Stimulated activated CD4-positive, alpha-beta T cell treated with anti-CD3 and anti-CD28 coated beads, Interleukin-2, amount 100 ng/mL, for 48 hours (primary cell): ENCODE data around the gene GGT6.

Experiments used
- DNase-seq, 2 donors: peaks; one replicate each; pipeline ENCODE4 v3.0.0-alpha.2; 2020

GGT6 gene

GRCh38 chr17:4536742-4537411 is 23.5 kb downstream of the GGT6 start:
- DNase-seq = no peak

DNA sequence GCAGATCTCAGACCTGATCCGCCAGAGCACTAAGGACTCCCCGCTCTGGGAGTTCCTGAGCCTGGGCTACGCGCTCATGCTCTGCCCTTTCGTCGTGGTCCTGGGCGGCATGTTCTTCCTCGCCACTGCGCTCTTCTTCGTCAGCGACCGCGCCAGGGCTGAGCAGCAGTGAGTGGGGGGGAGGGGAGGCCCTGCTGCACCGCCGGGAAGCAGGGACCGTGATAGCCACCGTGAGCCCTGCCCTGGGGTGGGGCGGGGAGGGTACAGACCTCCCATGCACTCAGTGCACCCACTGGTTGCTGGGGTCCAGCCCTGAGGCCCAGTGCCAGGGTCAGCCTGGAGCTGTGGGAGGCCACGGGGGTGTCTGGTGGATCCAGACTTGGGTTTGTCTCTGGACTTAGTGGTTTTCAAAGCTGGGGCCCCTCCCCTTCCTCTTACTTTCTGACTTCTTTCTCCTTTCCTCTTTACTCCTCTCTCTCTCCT is 24.1 kb downstream of the GGT6 start:
- no peak for DNase-seq

DNA sequence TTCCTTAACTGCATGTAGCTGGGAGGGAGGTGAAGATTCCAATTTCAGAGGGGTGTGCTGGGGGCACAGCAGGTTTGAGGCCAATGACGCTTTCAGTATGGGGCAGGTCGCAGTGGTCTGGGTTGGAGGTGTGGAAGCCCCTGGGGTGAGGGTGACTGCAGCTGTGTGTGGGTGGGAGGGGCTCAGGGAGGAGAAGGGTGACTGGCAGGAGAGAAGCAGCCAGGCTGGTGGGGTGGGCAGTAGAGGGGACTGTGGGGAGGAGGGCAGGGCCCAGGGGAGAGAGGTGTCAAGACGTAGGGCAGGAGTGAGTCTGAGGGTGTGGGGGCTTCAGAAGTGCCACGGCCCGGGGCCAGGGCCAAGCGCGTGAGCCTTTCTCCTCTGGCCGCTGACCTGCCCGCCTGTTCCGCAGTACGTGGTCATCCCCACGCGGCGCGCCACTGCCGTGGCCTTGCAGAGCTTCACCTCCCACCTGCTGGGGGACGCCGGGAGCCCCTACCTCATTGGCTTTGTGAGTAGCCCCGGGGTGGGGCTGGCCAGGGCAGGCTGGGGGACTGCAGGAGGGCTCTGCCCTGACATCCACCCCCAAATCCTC is 24.6 kb downstream of the GGT6 start:
- no peak for DNase-seq

- no peak for DNase-seq
These were observed 25.3 kb downstream of the GGT6 start for GRCh38 chr17:4534928-4535666.

GRCh38 chr17:4534515-4534914 is 25.9 kb downstream of the GGT6 start:
- DNase-seq = no peak

DNA sequence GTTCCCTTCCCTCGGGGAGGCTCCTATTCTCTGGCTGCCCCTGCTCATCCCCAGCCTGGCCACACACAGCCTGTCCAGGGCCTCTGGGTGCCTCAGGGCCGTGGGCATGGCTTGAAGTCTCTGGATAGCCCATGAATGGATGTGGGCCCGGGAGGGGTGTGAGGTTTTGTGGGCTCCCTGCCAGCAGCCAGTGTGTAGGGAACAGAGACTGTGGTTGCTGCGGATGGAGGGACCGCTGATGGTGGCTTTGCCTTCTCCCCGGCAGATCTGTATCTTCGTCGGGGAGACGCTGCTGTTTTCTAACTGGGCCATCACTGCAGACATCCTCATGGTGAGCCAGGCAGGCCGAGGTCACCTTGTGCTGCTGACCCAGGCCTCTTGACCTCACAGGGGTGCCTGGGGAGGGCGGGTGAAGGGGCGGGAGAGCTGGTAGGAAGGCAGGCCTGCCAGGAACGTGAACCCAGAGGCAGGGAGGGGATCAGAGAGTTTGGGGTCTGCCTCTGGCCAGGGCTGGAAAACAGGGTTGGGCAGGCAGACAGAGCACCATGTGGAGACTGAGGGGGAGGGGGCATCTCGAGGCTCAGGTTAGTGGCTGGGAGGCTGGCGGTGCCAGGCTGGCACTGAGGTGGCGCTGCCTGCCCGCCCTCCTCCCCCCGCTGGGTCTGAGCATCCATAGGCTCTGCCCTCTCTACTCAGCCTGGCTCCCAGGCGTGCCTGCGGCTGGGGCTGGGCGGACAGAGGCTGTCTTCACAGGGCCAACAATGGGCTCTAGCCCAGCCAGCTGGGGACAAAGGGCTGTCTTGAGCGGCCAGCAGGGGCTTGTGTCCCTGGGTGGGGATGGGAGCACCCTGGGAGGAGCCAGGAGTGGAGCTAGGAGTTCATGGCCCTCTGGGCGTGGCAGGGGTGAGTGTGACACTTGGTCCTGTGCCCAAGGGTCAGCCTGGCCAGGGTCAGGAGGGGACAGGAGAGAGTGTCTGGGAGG is 26.6 kb downstream of the GGT6 start:
- DNase-seq = no peak

DNA sequence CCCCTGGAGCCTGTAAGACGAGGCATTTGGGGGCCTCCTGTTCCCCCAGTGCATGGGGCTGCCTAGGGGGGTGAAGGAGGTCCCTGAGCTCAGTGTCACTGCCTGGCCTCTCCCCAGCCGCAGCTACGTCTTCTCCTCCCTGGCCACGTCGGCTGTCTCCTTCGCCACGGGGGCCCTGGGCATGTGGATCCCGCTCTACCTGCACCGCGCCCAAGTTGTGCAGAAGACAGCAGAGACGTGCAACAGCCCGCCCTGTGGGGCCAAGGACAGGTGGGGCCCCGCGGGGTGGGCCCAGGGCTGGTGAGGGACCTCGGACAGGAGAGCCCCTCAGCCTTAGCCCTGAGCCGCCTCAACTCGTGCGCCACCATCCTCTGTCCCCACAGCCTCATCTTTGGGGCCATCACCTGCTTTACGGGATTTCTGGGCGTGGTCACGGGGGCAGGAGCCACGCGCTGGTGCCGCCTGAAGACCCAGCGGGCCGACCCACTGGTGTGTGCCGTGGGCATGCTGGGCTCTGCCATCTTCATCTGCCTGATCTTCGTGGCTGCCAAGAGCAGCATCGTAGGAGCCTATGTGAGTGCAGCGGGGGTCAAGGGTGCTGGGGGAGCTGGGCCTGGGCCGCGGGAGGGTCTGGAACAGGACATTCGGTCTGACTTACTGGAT is 27.4 kb downstream of the GGT6 start:
- no peak for DNase-seq

DNA sequence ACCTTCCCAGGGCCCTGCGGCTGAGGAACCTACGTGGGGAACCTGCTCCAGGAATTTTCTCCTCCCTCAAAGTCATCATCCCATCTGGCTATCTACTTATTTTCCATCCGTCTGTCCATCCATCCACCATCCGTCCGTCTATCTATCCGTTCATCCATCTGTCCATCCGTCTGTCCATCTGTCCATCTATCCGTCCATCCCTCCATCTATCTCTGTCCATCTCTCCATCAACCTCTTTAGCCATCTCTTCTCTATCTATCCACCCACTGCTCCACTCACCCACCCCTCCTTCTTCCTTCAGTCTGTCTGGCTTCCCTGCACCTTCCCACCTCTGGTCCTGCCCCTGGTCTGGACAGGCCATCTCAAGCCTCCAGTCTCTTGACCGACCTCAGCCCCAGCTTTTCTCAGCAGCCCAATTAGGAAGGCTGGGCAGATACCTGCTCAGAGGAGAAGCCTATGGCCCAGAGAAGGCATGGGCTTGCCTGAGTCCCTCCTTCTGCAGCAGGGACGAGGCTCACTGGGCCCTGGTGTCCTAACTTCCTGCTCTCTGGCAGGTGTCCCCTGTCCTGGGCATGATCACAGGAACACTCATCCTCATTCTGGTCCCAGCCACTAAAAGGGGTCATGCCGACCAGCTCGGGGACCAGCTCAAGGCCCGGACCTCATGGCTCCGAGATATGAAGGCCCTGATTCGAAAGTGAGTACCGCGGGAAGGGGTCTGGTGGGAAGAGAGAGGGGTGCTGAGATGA is 28.2 kb downstream of the GGT6 start:
- DNase-seq = no peak

- DNase-seq = no peak
These were observed 29.3 kb downstream of the GGT6 start for GRCh38 chr17:4530799-4531730.

DNA sequence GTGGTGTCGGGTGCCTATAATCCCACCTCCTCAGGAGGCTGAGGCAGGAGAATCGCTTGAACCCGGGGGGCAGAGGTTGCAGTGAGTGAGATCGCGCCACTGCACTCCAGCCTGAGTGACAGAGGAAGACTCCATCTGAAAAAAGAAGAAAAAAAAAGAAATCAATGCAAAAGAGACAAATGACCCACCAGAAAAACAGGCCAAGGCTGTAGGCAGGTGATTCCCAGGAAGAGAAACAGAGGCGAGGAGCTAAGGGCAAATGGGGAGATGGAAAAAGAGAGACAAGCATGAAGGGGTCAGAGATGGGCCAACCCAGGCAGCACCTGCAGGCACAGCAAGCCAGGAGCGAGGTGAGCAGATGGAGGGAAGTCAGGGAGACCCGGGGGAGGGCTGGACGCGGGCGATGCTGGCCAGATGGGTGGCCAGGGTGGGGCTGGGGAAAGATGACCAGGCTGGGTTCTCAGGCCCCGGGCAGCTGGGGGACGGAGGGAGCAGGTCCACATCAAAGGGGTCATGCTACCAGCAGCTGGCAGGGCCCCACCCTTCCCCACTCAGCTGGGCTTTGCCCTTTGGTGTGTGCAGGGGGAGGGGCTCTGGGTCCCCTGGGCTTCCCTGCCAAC is 30.7 kb downstream of the GGT6 start:
- DNase-seq = no peak

GRCh38 chr17:4527566-4528125 is 32.7 kb downstream of the GGT6 start:
- DNase-seq = no peak

GRCh38 chr17:4527134-4527533 is 33.2 kb downstream of the GGT6 start:
- no peak for DNase-seq

DNA sequence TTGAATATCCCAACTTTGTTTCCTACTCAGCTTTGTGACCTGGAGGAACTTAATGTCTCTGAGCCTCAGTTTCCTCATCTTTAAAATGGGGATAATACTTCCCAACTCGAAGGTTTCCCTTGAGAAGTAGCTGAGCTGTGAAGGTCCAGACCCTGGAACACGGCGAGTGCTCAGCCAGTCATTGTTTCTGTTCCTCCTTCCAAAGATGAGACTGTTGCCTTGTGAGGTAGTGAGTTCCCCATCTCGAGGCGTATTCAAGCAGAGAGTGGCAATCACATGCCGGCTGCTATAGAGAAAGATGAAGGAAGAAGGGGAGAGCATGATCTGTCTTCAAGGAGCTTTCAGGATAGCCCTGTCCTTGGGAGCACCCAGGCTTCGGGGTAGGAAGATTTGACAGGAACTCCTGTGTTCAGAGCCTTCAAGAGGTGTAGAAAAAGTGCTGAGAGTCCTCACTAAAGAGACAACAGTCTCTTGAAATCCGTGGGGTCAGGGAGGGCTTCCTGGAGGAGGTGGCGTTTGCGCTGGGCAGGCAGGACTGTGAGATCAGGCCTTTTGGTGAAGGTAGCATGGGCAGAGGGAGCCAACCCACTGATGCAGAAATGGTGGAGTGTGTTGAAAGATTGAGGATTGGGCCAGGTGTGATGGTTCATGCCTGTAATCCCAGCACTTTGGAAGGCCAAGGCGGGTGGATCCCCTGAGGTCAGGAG is 34.5 kb downstream of the GGT6 start:
- no peak for DNase-seq

DNA sequence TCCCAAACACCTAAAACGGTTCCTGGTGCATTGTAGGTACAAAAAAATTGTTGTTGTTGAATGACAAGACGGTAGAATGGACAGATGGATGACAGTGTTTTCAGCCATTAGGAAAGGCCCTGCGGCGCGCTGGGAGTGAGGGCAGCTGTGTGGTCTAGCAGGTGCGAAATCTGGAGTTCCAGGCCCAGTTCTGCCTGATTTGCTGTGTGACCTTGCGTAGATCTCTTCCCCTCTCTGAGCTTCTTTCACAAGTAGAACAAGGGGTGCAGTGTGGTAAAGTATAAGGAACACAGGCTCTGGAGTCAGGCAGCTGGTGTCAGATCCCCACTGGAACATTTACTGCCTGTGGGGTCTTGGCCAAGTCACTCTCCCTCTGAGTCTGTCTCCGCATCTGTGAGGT is 36.4 kb downstream of the GGT6 start:
- no peak for DNase-seq

- no peak for DNase-seq
These were observed 37.7 kb downstream of the GGT6 start for GRCh38 chr17:4522661-4523060.

GRCh38 chr17:4520894-4521600 is 39.3 kb downstream of the GGT6 start:
- DNase-seq = no peak

DNA sequence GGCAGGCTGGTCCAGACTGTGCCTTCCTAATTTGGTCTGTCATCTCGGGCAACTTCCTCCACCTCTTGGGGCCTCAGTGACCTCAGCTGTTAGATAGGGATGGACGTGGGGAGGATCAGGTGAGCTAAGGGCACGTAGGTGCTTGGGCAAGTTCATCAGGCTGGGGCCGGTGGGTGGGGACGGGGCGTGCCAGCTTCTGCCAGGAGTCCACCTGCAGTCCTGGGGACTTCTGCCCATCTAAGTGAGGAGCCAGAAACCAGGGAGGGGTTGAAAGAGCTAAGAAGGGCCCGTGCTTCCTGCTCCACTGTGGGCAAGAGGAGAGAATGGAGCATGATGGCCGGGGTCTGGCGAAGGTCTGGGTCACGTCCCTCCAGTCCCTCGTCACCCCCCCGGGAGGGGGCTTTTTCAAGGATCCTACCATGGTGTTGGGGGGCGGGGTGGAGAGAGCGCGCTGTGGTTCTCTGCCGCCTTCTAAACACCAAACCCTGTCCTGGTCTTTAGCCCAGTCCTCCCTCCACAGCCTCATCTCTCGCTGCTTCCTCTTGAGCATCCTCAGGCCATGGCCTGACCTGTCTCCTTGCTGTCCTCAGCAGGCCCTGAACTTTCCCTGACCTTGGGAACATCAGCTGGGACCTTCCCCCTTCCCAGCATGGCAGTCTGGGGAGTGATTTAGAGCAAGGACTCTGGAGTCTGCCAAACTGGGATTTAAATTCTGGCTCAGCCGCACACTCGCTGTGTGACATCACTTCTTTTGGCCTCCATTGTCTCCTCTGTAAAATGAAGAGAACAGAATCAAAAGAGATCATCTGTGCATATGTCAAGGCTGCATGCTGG is 40.1 kb downstream of the GGT6 start:
- DNase-seq = no peak
